GM18867 (cell line): Measurements from ENCODE around the gene TRPM7.
"Not testable (repeated sequence)": the region's sequence is repeated elsewhere in the genome, so short reads cannot be mapped to it uniquely, and the experiment has no call there.

Source experiments
- ATAC-seq: cut with Tn5 transposase; IDR thresholded peaks from one replicate; pipeline ENCODE4 v1.9.1; 2021; ENCODE audit warnings: mild to moderate bottlenecking, moderate library complexity; ENCODE audit not compliant: unreplicated experiment

TRPM7 gene

GRCh38 chr15:50686469-50687301 is at the start of gene TRPM7:
TSS of gene TRPM7 (minus strand) at chr15:50686797. CDS start at chr15:50686533, 264 bp downstream.
- ATAC-seq: peak; percentile 87

- no peak for ATAC-seq
Observed at GRCh38 chr15:50735156-50735555, 48.6 kb upstream of the TRPM7 start.

GRCh38 chr15:50726315-50726714 is 39.7 kb upstream of the TRPM7 start:
- ATAC-seq: no peak

- ATAC-seq: no peak
Observed at GRCh38 chr15:50718700-50719125, 32.1 kb upstream of the TRPM7 start.

GRCh38 chr15:50712018-50712417 is 25.4 kb upstream of the TRPM7 start:
- ATAC-seq: no peak

- ATAC-seq: no peak
Observed at GRCh38 chr15:50710585-50710984, 24.0 kb upstream of the TRPM7 start.

GRCh38 chr15:50707878-50708427 is 21.4 kb upstream of the TRPM7 start:
- no peak for ATAC-seq

GRCh38 chr15:50702762-50703334 is 16.3 kb upstream of the TRPM7 start:
- no peak for ATAC-seq

GRCh38 chr15:50698101-50698500 is 11.5 kb upstream of the TRPM7 start:
- ATAC-seq: no peak

- no peak for ATAC-seq
Observed at GRCh38 chr15:50697109-50697797, 10.7 kb upstream of the TRPM7 start.

- ATAC-seq: not testable (repeated sequence)
Observed at GRCh38 chr15:50694634-50695165, 8.1 kb upstream of the TRPM7 start.

GRCh38 chr15:50687302-50687902 is 805 bp upstream of the TRPM7 start:
- peak; percentile 4 for ATAC-seq

GRCh38 chr15:50685976-50686468 is 575 bp downstream of the TRPM7 start:
- peak; percentile 43 for ATAC-seq

GRCh38 chr15:50685191-50685975 is 1.2 kb downstream of the TRPM7 start:
- ATAC-seq: no peak

GRCh38 chr15:50681467-50681866 is 5.1 kb downstream of the TRPM7 start:
- ATAC-seq: no peak

GRCh38 chr15:50676799-50677483 is 9.7 kb downstream of the TRPM7 start:
- no peak for ATAC-seq

GRCh38 chr15:50675535-50676144 is 11.0 kb downstream of the TRPM7 start:
- no peak for ATAC-seq

- ATAC-seq: no peak
Observed at GRCh38 chr15:50670115-50670514, 16.5 kb downstream of the TRPM7 start.

- ATAC-seq: no peak
Observed at GRCh38 chr15:50669611-50670010, 17.0 kb downstream of the TRPM7 start.
